ENCODE results near the gene DIS3L2.
"Not testable (repeated sequence)": the region's sequence is repeated elsewhere in the genome, so short reads cannot be mapped to it uniquely, and the experiment has no call there.

The DIS3L2 gene

GRCh38 chr2:232326274-232327104 lies 365.0 kb downstream of the DIS3L2 start:
- not testable (repeated sequence) for DNase-seq

GRCh38 chr2:232327105-232328031 lies 365.9 kb downstream of the DIS3L2 start:
- DNase-seq, result no peak

DNA sequence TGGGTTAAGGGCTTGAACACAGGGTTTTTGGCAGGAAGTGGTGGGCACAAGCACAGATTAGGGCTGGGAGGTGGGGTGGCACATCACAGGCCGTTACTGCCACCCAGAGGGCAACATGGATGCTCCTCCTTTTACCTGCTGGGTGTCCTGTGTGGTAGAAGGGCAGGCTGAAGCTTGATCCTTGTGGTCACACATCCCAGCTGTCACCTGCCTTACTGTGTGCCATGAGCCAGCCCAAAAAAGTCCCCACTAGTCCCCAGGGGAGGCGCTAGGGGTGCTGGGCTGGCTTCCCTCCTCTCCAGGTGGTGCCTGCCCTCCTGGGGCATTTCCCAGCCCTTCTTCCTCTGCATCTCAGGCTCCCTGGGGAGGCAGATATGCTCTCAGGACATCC lies 366.5 kb downstream of the DIS3L2 start:
- DNase-seq, result no peak

GRCh38 chr2:232328516-232329460 lies 367.3 kb downstream of the DIS3L2 start:
- no peak for DNase-seq

DNA sequence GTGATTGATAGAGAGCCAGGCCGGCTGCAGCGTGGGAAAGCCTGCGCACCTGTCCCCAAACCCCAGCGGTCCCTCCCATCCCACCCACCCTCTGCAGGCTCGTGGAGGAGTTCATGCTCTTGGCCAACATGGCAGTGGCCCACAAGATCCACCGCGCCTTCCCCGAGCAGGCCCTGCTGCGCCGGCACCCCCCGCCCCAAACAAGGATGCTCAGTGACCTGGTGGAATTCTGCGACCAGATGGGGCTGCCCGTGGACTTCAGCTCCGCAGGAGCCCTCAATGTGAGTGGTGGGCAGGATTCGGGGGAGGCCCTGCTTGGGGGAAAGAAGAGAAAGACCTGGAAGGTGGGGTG lies 368.2 kb downstream of the DIS3L2 start:
- no peak for DNase-seq

GRCh38 chr2:232330068-232330999 lies 368.8 kb downstream of the DIS3L2 start:
- DNase-seq, result no peak

GRCh38 chr2:232331061-232331460 lies 369.5 kb downstream of the DIS3L2 start:
- DNase-seq, result not testable (repeated sequence)

DNA sequence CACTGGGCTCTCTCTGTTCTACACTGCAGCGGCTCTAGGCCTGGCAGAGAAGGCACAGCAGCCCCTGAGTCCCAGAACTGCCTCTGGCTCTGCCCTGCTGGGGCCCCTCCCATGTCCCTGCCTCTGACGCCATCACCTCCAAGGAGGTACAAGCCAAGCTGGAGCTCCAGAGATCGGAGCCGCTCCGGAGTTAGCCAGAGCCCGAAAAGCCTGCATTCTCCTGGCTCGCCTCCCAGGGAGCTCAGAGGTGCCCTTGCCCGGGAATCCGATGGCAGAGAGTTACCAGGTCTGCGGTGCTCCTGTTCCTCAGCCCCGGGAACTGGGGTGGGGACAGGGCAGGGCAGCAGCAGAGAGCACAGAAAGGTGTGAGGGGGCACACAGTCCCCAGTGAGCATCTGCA lies 370.1 kb downstream of the DIS3L2 start:
- not testable (repeated sequence) for DNase-seq

- DNase-seq, result not testable (repeated sequence)
These were observed 370.9 kb downstream of the DIS3L2 start for GRCh38 chr2:232332244-232332939.

DNA sequence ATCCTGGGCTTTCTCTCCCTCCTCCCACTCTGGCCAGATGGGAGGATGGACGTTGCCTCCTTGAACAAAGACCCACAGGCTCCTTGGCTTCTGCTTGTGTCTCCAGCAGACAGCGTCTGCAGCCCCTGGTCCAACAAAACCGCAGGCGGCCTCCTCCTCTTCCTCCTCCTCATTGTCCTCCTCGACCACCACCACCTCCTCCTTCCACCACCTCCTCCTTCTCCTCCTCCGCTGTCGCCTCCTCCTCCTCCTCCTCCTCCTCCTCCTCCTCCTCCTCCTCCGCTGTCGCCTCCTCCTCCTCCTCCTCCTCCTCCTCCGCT lies 371.4 kb downstream of the DIS3L2 start:
- no peak for DNase-seq

- no peak for DNase-seq
These were observed 372.0 kb downstream of the DIS3L2 start for GRCh38 chr2:232333361-232334135.

DNA sequence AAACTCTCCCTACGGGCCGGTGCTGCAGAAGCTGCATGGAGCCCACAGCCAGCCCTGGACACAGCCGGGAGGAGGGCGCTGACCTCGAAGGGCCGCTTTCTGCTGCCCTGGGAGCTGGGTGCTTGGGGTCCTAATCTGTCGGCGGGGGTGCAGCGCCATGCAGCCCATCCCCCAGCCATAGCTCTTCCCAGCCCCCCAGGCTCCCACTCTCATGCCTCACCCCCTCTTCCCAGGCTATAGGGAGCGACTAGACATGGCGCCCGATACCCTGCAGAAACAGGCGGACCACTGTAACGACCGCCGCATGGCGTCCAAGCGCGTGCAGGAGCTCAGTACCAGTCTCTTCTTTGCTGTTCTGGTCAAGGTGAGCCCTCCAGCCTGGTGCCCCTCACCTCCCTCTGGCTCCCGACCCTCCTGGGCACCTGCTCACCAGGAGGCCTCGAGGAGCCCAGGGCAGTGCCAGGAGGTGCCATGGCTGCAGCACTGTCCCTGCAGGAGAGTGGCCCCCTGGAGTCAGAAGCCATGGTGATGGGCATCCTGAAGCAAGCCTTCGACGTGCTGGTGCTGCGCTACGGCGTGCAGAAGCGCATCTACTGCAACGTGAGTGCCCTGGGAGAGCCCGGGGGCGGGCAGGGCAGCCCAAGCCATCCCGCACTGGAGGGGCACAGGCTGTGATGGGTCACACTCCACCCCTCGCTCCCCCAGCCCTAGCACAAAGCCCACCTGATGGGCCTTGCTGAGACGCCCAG lies 372.8 kb downstream of the DIS3L2 start:
- DNase-seq, result not testable (repeated sequence)

- DNase-seq, result not testable (repeated sequence)
These were observed 373.3 kb downstream of the DIS3L2 start for GRCh38 chr2:232334885-232335205.

DNA sequence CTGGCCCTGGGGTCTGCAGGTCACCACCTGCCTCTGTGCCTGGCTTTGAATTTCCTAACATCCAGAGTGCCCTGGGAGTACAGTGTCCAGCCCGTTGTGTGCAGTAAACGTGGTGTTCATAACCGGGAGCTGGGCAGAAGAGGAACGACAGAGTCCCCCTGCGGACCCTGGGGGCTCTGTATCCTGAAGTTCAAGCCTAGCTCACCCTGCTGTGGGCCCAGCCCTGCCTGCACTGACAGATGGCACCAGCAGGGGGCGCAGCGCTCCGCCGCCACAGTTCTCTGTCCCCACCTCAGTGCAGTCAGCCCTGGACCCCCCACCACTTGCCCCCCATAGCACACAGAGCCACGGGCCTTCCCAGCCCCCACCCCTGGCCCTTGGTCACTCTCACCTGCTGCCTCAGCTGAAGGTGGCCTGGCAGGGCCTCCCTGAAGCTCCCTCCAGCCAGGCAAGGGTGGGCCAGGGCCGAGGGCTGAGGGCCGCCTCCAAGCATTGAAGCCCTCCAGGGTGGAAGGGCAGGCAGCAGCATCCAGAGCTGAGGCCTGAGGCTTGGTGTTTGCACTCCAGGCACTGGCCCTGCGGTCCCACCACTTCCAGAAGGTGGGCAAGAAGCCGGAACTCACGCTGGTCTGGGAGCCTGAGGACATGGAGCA lies 373.8 kb downstream of the DIS3L2 start:
- not testable (repeated sequence) for DNase-seq

DNA sequence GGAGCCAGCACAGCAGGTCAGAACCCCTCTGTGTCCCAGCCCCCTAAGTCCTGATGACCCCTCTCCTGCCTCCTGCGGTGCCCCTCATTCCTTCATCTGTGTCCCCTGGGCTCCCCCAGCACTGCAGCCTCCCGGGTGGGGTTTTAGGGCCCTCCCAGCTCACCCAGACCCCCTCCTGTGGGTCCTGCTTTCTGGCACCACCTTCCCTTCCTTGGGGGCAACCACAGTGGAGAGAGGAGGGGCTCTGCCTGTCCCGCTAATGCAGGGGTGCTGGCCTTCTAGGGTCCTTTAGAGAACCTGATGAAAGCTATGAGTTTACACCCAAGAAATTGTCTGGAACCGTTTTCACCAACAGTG lies 374.3 kb downstream of the DIS3L2 start:
- no peak for DNase-seq

DNA sequence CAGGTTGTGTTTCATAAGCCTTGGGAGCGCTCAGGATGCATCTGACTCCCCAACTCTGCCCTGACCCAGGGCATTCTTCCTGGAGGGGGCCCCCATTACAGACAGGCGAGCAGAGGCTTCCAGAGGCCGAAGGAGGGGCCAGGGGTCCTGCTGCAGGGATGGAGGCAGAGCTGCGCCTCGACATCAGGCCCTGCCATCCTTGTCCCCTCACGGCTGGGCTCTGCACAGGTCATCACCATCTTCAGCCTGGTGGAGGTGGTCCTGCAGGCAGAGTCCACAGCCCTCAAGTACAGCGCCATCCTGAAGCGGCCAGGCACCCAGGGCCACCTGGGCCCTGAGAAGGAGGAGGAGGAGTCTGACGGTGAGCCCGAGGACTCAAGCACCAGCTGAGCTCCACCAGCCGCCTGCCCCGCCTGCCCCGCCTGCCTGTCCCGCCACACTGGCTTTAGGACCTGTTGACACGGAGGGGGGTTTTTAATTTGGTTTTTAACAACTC lies 374.8 kb downstream of the DIS3L2 start:
- no peak for DNase-seq

GRCh38 chr2:232336981-232337720 lies 375.6 kb downstream of the DIS3L2 start:
- no peak for DNase-seq

DNA sequence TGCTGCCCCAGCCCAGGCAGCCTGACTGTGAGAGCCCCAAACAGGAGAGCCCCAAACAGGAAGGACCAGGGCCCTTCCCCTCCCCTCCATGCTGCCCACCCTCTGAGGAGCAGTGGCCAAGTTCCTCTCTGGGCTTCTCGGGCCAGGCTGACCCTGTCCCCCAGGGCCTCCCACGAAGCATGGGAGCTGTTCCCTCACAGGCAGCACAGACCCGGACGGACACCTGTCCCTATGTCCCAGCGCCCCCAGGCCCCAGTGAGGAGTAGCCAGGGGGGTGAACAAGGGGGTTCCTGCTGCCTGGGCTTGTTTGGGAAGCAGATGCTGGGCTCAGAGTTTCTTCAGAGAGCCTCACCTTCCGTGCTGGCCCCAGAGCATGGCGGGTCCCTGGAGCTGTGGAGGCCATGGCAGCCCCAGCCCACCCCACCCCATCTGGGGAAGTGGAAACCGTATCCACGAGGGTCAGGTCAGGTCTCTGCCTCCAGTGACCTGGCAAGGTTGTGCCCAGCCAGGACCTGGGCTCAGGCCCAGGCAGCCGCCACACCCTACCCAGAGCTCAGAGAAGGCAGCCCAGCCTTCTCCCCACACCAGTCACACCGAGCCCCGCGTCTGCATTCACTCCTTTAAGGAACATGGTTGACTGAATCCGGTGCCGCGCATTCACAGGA lies 376.7 kb downstream of the DIS3L2 start:
- DNase-seq, result not testable (repeated sequence)

All from NCI-H2029 treated with DMSO at 0.1 percent for 48 hours (cell line).